ENCODE data around the gene ITSN1. TPM values are rescaled to one million over a fixed set of nuclear protein-coding genes. Genes with fewer than 3 reads are reported as not detected.

ITSN1 gene
- total and polyA plus RNA-seq, 8 donors: 6.0 to 83.5 (median 25.4) TPM

DNA sequence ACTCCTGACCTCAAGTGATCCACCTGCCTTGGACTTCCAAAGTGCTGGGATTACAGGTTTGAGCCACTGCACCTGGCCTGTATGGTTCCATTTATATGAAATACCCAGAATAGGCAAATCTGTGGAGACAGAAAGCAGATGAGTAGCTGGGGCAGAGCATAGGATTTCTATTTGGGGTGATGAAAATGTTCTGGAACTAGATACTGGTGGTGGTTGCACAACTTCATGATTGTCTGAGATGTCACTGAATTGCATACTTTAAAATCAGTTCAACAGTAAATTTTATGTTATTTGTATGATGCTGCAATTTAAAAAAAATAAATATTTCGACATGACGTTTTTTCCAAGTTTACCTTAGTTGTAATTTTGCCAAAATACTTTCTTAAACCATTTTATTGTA is 23.9 kb downstream of the ITSN1 start:
- TF ChIP-seq POLR2A (IDR thresholded peaks at IDR 0.05) (no peak), POLR2AphosphoS5 (IDR thresholded peaks at IDR 0.05) (no peak), EP300 (IDR thresholded peaks at IDR 0.05) (no peak), CTCF (IDR thresholded peaks at IDR 0.05) (no peak)
- Histone ChIP-seq H3K27me3 (no peaks in the 10 kb centered on the region), H3K4me1 (peaks cover 0 to 46% (median 17%) of the 10 kb centered on the region in 4 donors), H3K9me3 (no peaks in the 10 kb centered on the region), H3K27ac (no peak overlapping the region), H3K4me3 (no peak overlapping the region), H3K36me3 (no peaks in the 10 kb centered on the region)
- DNase-seq: no peak
- intact Hi-C loops (cut with DNase I; ENCODE audit: low total_unique reads): no loop called here
- 82 to 88% (median 86%) methylated on average over 2 of the region's 2 CpGs for WGBS, 5 donors

GRCh38 chr21:33667636-33668035 is 25.3 kb downstream of the ITSN1 start:
- no peaks in the 10 kb centered on the region for H3K9me3 ChIP-seq
- TF ChIP-seq POLR2A (IDR thresholded peaks at IDR 0.05): no peak
- no peak for TF ChIP-seq CTCF (IDR thresholded peaks at IDR 0.05)
- TF ChIP-seq POLR2AphosphoS5 (IDR thresholded peaks at IDR 0.05): no peak
- no peak for TF ChIP-seq EP300 (IDR thresholded peaks at IDR 0.05)
- 41 to 68% (median 62%) methylated on average over 6 of the region's 6 CpGs for WGBS, 5 donors
- intact Hi-C loops (cut with DNase I; ENCODE audit: low total_unique reads): no loop called here
- H3K27me3 ChIP-seq: no peaks in the 10 kb centered on the region
- H3K4me3 ChIP-seq: no peak overlapping the region
- no peak for DNase-seq
- no peak overlapping the region for H3K27ac ChIP-seq
- H3K36me3 ChIP-seq: no peaks in the 10 kb centered on the region
- H3K4me1 ChIP-seq: peaks cover 0 to 35% (median 13%) of the 10 kb centered on the region in 4 donors

GRCh38 chr21:33668180-33668579 is 25.9 kb downstream of the ITSN1 start:
- WGBS, 5 donors: 72 to 76% (median 73%) methylated on average over 4 of the region's 4 CpGs
- H3K36me3 ChIP-seq: no peaks in the 10 kb centered on the region
- no peaks in the 10 kb centered on the region for H3K27me3 ChIP-seq
- H3K27ac ChIP-seq: no peak overlapping the region
- no peaks in the 10 kb centered on the region for H3K9me3 ChIP-seq
- H3K4me3 ChIP-seq: no peak overlapping the region
- H3K4me1 ChIP-seq: peaks cover 0 to 33% (median 13%) of the 10 kb centered on the region in 4 donors
- TF ChIP-seq EP300 (IDR thresholded peaks at IDR 0.05): no peak
- TF ChIP-seq POLR2AphosphoS5 (IDR thresholded peaks at IDR 0.05): no peak
- TF ChIP-seq POLR2A (IDR thresholded peaks at IDR 0.05): no peak
- TF ChIP-seq CTCF (IDR thresholded peaks at IDR 0.05): no peak
- intact Hi-C loops (cut with DNase I; ENCODE audit: low total_unique reads): no loop called here
- no peak for DNase-seq

DNA sequence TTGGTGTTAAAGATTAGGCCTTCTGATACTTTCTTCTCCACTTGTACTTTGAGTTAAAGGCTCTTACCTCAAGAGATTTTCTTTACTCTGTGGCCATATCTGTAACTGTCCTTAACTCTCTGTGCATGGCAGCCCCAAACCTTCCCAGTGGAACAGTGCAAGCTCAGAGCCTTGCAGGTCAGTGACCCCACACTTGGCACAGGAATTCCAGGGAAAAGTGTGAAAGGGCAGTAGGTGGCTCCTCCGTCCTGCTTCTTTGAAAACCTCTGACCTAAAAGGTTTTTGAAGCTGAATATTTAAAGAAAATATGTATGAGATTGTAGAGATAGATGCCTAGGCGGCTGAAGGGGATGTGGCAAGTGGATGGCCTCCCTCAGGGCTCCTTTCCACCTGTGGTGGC is 26.3 kb downstream of the ITSN1 start:
- DNase-seq: no peak
- Histone ChIP-seq H3K27me3 (no peaks in the 10 kb centered on the region), H3K9me3 (no peaks in the 10 kb centered on the region), H3K4me3 (no peak overlapping the region), H3K36me3 (no peaks in the 10 kb centered on the region), H3K27ac (no peak overlapping the region), H3K4me1 (peaks cover 0 to 33% (median 15%) of the 10 kb centered on the region in 4 donors)
- 79 to 92% (median 90%) methylated on average over 2 of the region's 2 CpGs for WGBS, 5 donors
- TF ChIP-seq POLR2AphosphoS5 (IDR thresholded peaks at IDR 0.05): no peak
- no peak for TF ChIP-seq CTCF (IDR thresholded peaks at IDR 0.05)
- TF ChIP-seq POLR2A (IDR thresholded peaks at IDR 0.05): no peak
- TF ChIP-seq EP300 (IDR thresholded peaks at IDR 0.05): no peak
- intact Hi-C loops (cut with DNase I; ENCODE audit: low total_unique reads): no loop called here
